ENCODE measurements around the gene THAP10.
A peak's percentile ranks its signal among the peaks of the same experiment; 100 is the strongest.

Gene THAP10

DNA sequence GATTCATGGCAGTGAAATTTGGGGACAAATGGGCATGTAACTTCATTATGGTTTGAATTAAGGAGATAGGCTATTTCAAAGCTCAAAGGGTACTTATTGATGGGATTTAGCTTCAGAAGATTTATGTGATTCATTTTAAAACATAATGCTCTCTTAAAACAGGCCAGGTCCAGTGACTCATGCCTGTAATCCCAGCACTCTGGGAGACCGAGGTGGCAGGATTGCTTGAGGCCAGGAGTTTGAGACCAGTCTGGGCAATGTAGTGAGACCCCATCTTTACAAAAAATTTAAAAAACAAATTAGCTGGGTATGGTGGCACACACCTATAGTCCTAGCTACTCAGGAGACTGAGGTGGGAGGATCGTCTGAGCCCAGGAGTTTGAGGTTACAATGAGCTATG lies 11.5 kb downstream of the THAP10 start:
- H3K4me3 ChIP-seq (ENCODE audit: low read depth, low read length) = no peak overlapping the region
- ChIA-PET POLR2A (interaction anchor here (0.6 kb wide), 1 partner anchor 25 kb away, joined by 5 read pairs; no protein-coding TSS in a partner anchor), CTCF (interaction anchor here (0.6 to 5.0 kb wide), 4 partner anchors 8 to 55 kb away, joined by 3 to 41 read pairs (median 15); partner anchors contain the start of genes LRRC49 and THAP10)
- TF ChIP-seq, protein P1, sequence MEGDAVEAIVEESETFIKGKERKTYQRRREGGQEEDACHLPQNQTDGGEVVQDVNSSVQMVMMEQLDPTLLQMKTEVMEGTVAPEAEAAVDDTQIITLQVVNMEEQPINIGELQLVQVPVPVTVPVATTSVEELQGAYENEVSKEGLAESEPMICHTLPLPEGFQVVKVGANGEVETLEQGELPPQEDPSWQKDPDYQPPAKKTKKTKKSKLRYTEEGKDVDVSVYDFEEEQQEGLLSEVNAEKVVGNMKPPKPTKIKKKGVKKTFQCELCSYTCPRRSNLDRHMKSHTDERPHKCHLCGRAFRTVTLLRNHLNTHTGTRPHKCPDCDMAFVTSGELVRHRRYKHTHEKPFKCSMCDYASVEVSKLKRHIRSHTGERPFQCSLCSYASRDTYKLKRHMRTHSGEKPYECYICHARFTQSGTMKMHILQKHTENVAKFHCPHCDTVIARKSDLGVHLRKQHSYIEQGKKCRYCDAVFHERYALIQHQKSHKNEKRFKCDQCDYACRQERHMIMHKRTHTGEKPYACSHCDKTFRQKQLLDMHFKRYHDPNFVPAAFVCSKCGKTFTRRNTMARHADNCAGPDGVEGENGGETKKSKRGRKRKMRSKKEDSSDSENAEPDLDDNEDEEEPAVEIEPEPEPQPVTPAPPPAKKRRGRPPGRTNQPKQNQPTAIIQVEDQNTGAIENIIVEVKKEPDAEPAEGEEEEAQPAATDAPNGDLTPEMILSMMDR (IDR thresholded peaks at IDR 0.05; ENCODE audit: insufficient read depth, low read length, missing control alignments) = no peak
- DNase-seq (ENCODE audit: low read depth, low spot score) = no peak

DNA sequence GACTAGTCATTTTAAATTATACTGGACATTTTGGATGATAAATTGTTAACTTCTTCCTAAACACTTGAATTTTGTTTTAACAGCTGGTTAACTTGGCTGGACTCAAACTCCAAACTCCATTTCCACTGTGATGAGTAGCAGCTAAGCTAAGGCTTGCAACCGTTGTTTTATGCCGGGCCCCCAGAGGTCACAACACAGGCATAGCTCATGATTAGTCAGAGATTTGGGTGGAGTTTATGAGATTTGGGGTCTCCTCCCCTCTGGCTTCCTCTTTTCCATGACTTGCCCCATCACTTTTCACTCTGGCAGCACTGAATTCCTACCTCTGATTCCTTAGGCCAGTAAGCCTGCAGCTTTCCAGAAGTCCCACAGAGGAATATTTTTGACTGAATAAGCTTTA lies 12.8 kb downstream of the THAP10 start:
- DNase-seq (ENCODE audit: low read depth, low spot score) = no peak
- ChIA-PET POLR2A (interaction anchor here (1.0 to 1.4 kb wide), 4 partner anchors 9 to 27 kb away, joined by 3 to 5 read pairs (median 4); partner anchors contain the start of gene LARP6), CTCF (interaction anchor here (1.1 to 5.0 kb wide), 10 partner anchors 10 to 200 kb away, joined by 3 to 41 read pairs (median 5); partner anchors contain the start of genes LRRC49 and THAP10)
- TF ChIP-seq, protein P1 (IDR thresholded peaks at IDR 0.05; ENCODE audit: insufficient read depth, low read length, missing control alignments) = no peak
- no peak overlapping the region for H3K4me3 ChIP-seq (ENCODE audit: low read depth, low read length)

DNA sequence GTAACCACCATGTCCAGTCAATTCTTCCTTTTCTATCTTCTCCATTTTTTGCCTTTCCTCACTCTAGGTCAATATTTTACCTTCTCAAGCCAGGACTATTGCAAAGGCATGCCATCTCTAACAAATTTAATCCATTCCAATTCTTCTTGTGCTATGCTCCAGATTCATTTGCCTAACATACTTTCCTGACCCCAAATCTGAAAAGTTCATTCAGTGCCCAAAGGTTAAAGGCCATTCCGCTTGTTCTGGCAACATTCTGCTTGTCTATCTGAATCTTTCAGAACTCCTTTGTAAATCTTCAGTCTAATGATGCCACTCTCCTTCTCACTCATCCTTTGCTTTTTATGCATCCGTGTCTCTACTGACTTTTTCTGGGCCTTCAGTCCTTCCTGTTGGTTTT lies 15.6 kb downstream of the THAP10 start:
- DNase-seq (ENCODE audit: low read depth, low spot score) = no peak
- H3K4me3 ChIP-seq (ENCODE audit: low read depth, low read length) = no peak overlapping the region
- TF ChIP-seq, protein P1 (IDR thresholded peaks at IDR 0.05; ENCODE audit: insufficient read depth, low read length, missing control alignments) = no peak
- CTCF ChIA-PET = interaction anchor here (4.4 kb wide), 1 partner anchor 52 kb away, joined by 76 read pairs; no protein-coding TSS in a partner anchor
- POLR2A ChIA-PET = no interaction called here

DNA sequence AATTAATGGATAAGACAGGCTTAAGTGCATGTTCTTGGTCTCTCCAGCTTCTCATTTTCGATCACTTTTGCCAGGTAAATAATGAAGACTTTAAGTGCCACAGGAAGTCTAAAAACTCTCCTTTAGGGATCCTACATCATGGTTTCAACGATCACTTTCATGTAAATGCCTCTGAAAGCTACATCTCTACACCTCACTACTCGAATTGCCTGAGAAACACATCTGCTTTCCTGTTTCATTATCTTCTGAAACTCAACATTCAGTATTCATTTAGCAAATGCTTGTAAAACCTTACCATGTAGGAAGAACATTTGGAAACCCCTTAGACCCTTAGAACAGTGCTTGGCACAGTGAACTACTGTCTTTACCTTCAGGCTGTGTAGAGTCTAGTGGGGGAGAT lies 16.2 kb downstream of the THAP10 start:
- TF ChIP-seq, protein P1 (IDR thresholded peaks at IDR 0.05; ENCODE audit: insufficient read depth, low read length, missing control alignments) = no peak
- CTCF ChIA-PET = interaction anchor here (1.7 to 4.4 kb wide), 6 partner anchors 17 to 196 kb away, joined by 4 to 76 read pairs (median 19); no protein-coding TSS in a partner anchor
- no peak for DNase-seq (ENCODE audit: low read depth, low spot score)
- POLR2A ChIA-PET = no interaction called here
- no peak overlapping the region for H3K4me3 ChIP-seq (ENCODE audit: low read depth, low read length)

DNA sequence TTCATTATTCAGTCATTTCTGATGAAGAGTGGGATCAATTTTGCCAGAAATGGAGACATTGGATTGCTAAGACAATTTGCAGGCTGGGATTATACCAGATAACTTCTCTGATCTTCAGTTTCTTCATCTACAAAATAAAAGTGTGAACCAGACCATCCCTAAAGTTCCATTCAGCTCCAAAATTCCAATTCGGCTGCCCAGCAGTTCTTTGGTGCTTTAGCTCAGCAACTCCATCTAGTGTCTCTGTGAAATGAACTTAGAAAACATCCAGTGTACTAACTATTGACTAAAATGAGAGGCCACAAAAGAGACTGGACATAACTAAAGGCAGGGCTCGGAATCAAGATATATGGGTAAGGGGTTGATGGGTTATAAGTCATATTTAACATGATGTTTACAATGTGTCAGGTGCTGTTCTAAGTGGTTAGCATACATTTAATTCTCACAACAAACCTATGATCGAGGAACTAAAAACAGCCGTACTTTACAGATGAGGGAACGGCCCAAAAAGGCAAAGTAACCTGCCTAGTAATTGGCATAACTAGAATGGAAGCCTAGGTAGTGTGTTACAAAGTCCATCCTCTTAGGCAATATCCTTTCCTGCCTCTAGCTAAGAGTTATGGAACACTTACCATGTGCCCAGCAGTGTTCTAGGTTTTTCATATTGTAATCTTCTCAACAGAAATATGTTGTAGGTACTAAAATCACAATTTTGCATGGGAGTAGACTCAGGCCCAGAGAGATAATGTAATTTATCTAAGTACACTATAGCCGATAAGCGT lies 17.0 kb downstream of the THAP10 start:
- TF ChIP-seq, protein P1 (IDR thresholded peaks at IDR 0.05; ENCODE audit: insufficient read depth, low read length, missing control alignments) = peak; percentile 54
- no peak for DNase-seq (ENCODE audit: low read depth, low spot score)
- POLR2A ChIA-PET = interaction anchor here (1.1 to 1.6 kb wide), 2 partner anchors 18 to 23 kb away, joined by 5 to 7 read pairs; no protein-coding TSS in a partner anchor
- CTCF ChIA-PET = interaction anchor here (0.6 to 4.4 kb wide), 43 partner anchors 9 to 905 kb away, joined by 3 to 76 read pairs (median 4); partner anchors contain the start of genes LARP6, LRRC49 and THAP10
- H3K4me3 ChIP-seq (ENCODE audit: low read depth, low read length) = no peak overlapping the region

Data from AG04449 (cell line).